CD8-positive, alpha-beta memory T cell (primary cell): Measurements from ENCODE around the gene FBXO47. TPM values are rescaled to one million over a fixed set of nuclear protein-coding genes. Genes with fewer than 3 reads are reported as not detected.

Experiments used
- CTCF ChIA-PET: fragments of 350-600 bp; sonication (Branson Sonifier 250); formaldehyde crosslinking; loops from one replicate; lab custom pipeline; 2021; ENCODE audit warnings: antibody characterized with exemption; lab: Charles Lee
- POLR2A ChIA-PET: fragments of 350-600 bp; sonication (Branson Sonifier 250); formaldehyde crosslinking; loops from one replicate; lab custom pipeline; 2021; ENCODE audit warnings: antibody characterized with exemption; lab: Charles Lee
- DNase-seq, 5 donors: peaks; one replicate each; pipeline versions ENCODE4 v3.0.0 to v3.0.0-alpha.2; 2020 to 2022; ENCODE audit warnings: mixed read lengths in 1 of 5
- H3K27ac ChIP-seq: one replicate; pipeline ENCODE4 v1.7.0; 2013; ENCODE audit warnings: low read depth, mild to moderate bottlenecking, low read length, moderate library complexity
- H3K27me3 ChIP-seq: 2 replicates; pipeline ENCODE4 v1.7.0; 2013; ENCODE audit warnings: low read length, mild to moderate bottlenecking; ENCODE audit not compliant: insufficient read depth, poor library complexity, severe bottlenecking
- H3K36me3 ChIP-seq: 2 replicates; pipeline ENCODE4 v1.7.0; 2013; ENCODE audit warnings: mild to moderate bottlenecking, low read length, moderate library complexity; ENCODE audit not compliant: insufficient read depth
- H3K4me1 ChIP-seq: 2 replicates; pipeline ENCODE4 v1.7.0; 2013; ENCODE audit warnings: mild to moderate bottlenecking, low read length, moderate library complexity; ENCODE audit not compliant: insufficient read depth
- H3K4me3 ChIP-seq: 2 replicates; pipeline ENCODE4 v1.7.0; 2013; ENCODE audit warnings: mild to moderate bottlenecking, low read length
- H3K9me3 ChIP-seq: 2 replicates; pipeline ENCODE4 v1.7.0; 2013; ENCODE audit warnings: mild to moderate bottlenecking, low read length
- H3K27ac Mint-ChIP-seq, 8 donors: one replicate each; pipeline ENCODE4 v1.8.0; 2020 to 2021; ENCODE audit warnings: mixed read lengths in 8 of 8, mild to moderate bottlenecking in 6 of 8, inconsistent platforms in 3 of 8, moderate library complexity in 3 of 8
- H3K27me3 Mint-ChIP-seq, 2 donors: one replicate each; pipeline ENCODE4 v1.8.0; 2020 to 2021; ENCODE audit warnings: mixed read lengths in 2 of 2, mild to moderate bottlenecking in 1 of 2, moderate library complexity in 1 of 2
- H3K36me3 Mint-ChIP-seq, 3 donors: one replicate each; pipeline ENCODE4 v1.8.0; 2020 to 2021; ENCODE audit warnings: mixed read lengths in 3 of 3, inconsistent platforms in 1 of 3, mild to moderate bottlenecking in 1 of 3
- H3K4me1 Mint-ChIP-seq, 3 donors: one replicate each; pipeline ENCODE4 v1.8.0; 2020 to 2021; ENCODE audit warnings: mixed read lengths in 3 of 3, inconsistent platforms in 1 of 3, mild to moderate bottlenecking in 1 of 3
- H3K4me3 Mint-ChIP-seq, 7 donors: one replicate each; pipeline ENCODE4 v1.8.0; 2020 to 2021; ENCODE audit warnings: mixed read lengths in 7 of 7, mild to moderate bottlenecking in 6 of 7, moderate library complexity in 4 of 7, inconsistent platforms in 2 of 7
- H3K9me3 Mint-ChIP-seq, 5 donors: one replicate each; pipeline ENCODE4 v1.8.0; 2020 to 2022; ENCODE audit warnings: mixed read lengths in 5 of 5, mild to moderate bottlenecking in 3 of 5, moderate library complexity in 2 of 5, inconsistent platforms in 1 of 5
- polyA plus RNA-seq: library from polyadenylated mRNA; unstranded; fragments of 300-500 nt; fragmentation: Illumina TruSeq; gene quantifications from one replicate; pipeline ENCODE4 v1.2.3, GENCODE V29; 2021
- total RNA-seq, 2 experiments: library from RNA; stranded (reverse); gene quantifications; one replicate each; pipeline ENCODE4 v1.2.3, GENCODE V29; 2021

Gene FBXO47
- total and polyA plus RNA-seq, 3 experiments from 2014 or later: not detected

GRCh38 chr17:38903404-38903803 lies 63.8 kb downstream of the FBXO47 start:
- Histone ChIP-seq H3K27me3 (no peaks in the 10 kb centered on the region), H3K4me1 (peaks cover 54% of the 10 kb centered on the region), H3K9me3 (no peaks in the 10 kb centered on the region), H3K36me3 (peaks cover 10% of the 10 kb centered on the region), H3K27ac (no peak overlapping the region), H3K4me3 (no peak overlapping the region)
- no peak for DNase-seq
- no peak overlapping the region for H3K4me3 Mint-ChIP-seq
- POLR2A ChIA-PET: no interaction called here
- H3K4me1 Mint-ChIP-seq: peaks cover 63 to 85% (median 72%) of the 10 kb centered on the region in 3 donors
- H3K27me3 Mint-ChIP-seq: no peaks in the 10 kb centered on the region
- CTCF ChIA-PET: interaction anchor here (1.6 to 7.3 kb wide), 2 partner anchors 14 to 33 kb away, joined by 3 to 73 read pairs; partner anchors contain the start of gene LASP1
- no peaks in the 10 kb centered on the region for H3K9me3 Mint-ChIP-seq
- peak overlapping the region; percentile 59 to 92 (median 81) for H3K27ac Mint-ChIP-seq
- H3K36me3 Mint-ChIP-seq: peaks cover 0 to 59% (median 12%) of the 10 kb centered on the region in 3 donors

GRCh38 chr17:38900978-38901656 lies 66.1 kb downstream of the FBXO47 start:
- H3K9me3 ChIP-seq: no peaks in the 10 kb centered on the region
- peak overlapping the region; percentile 63 to 90 (median 78) for H3K4me3 Mint-ChIP-seq
- H3K9me3 Mint-ChIP-seq: no peaks in the 10 kb centered on the region
- peaks cover 72% of the 10 kb centered on the region for H3K4me1 ChIP-seq
- peak in 4 of 5 donors; percentile 51 to 85 (median 64) for DNase-seq
- ChIA-PET CTCF (interaction anchor here (0.8 to 7.3 kb wide), 10 partner anchors 10 to 344 kb away, joined by 3 to 73 read pairs (median 4); partner anchors contain the start of genes LASP1, LASP1NB and RPL23), POLR2A (interaction anchor here (0.6 to 5.0 kb wide), 5 partner anchors 16 to 47 kb away, joined by 3 to 49 read pairs (median 7); partner anchors contain the start of genes LASP1 and RPL23)
- H3K27ac Mint-ChIP-seq: peak overlapping the region; percentile 78 to 98 (median 95)
- H3K4me3 ChIP-seq: no peak overlapping the region
- peaks cover 72 to 87% (median 82%) of the 10 kb centered on the region in 3 donors for H3K4me1 Mint-ChIP-seq
- no peaks in the 10 kb centered on the region for H3K27me3 Mint-ChIP-seq
- H3K36me3 ChIP-seq: peaks cover 22% of the 10 kb centered on the region
- no peak overlapping the region for H3K27ac ChIP-seq
- H3K27me3 ChIP-seq: no peaks in the 10 kb centered on the region
- peaks cover 0 to 61% (median 12%) of the 10 kb centered on the region in 3 donors for H3K36me3 Mint-ChIP-seq

- POLR2A ChIA-PET: interaction anchor here (0.5 to 5.0 kb wide), 7 partner anchors 8 to 705 kb away, joined by 3 to 49 read pairs (median 4); partner anchors contain the start of gene LASP1
- Histone ChIP-seq H3K4me3 (peak overlapping the region; percentile 60), H3K4me1 (peaks cover 79% of the 10 kb centered on the region), H3K36me3 (peaks cover 23% of the 10 kb centered on the region), H3K27ac (peak overlapping the region; percentile 66), H3K9me3 (no peaks in the 10 kb centered on the region), H3K27me3 (no peaks in the 10 kb centered on the region)
- H3K4me3 Mint-ChIP-seq: peak overlapping the region; percentile 51 to 92 (median 77)
- peaks cover 70 to 80% (median 76%) of the 10 kb centered on the region in 3 donors for H3K4me1 Mint-ChIP-seq
- CTCF ChIA-PET: interaction anchor here (0.7 to 7.3 kb wide), 9 partner anchors 8 to 275 kb away, joined by 3 to 73 read pairs (median 5); partner anchors contain the start of genes LASP1, LASP1NB and RPL23
- no peaks in the 10 kb centered on the region for H3K27me3 Mint-ChIP-seq
- no peak for DNase-seq
- H3K36me3 Mint-ChIP-seq: peaks cover 0 to 53% (median 7%) of the 10 kb centered on the region in 3 donors
- peak overlapping the region; percentile 93 to 99 (median 96) for H3K27ac Mint-ChIP-seq
- no peaks in the 10 kb centered on the region for H3K9me3 Mint-ChIP-seq
Observed at GRCh38 chr17:38899421-38899820, 67.8 kb downstream of the FBXO47 start.

- Mint-ChIP-seq H3K4me3 (peak overlapping the region; percentile 51 to 92 (median 77)), H3K27me3 (no peaks in the 10 kb centered on the region), H3K27ac (peak overlapping the region; percentile 93 to 99 (median 96)), H3K36me3 (peaks cover 0 to 54% (median 7%) of the 10 kb centered on the region in 3 donors), H3K9me3 (no peaks in the 10 kb centered on the region), H3K4me1 (peaks cover 72 to 81% (median 78%) of the 10 kb centered on the region in 3 donors)
- CTCF ChIA-PET: interaction anchor here (0.7 to 7.3 kb wide), 11 partner anchors 8 to 276 kb away, joined by 3 to 73 read pairs (median 5); partner anchors contain the start of genes LASP1, LASP1NB and RPL23
- Histone ChIP-seq H3K4me3 (peak overlapping the region; percentile 60), H3K27me3 (no peaks in the 10 kb centered on the region), H3K4me1 (peaks cover 84% of the 10 kb centered on the region), H3K27ac (peak overlapping the region; percentile 66), H3K36me3 (peaks cover 27% of the 10 kb centered on the region), H3K9me3 (no peaks in the 10 kb centered on the region)
- peak; percentile 73 to 92 (median 84) for DNase-seq
- POLR2A ChIA-PET: interaction anchor here (0.5 to 5.0 kb wide), 10 partner anchors 9 to 706 kb away, joined by 3 to 49 read pairs (median 4); partner anchors contain the start of genes LASP1, RPL19 and RPL23
Observed at GRCh38 chr17:38898812-38899348, 68.3 kb downstream of the FBXO47 start.

- peak overlapping the region; percentile 51 to 92 (median 77) for H3K4me3 Mint-ChIP-seq
- Histone ChIP-seq H3K9me3 (no peaks in the 10 kb centered on the region), H3K4me1 (peaks cover 86% of the 10 kb centered on the region), H3K27me3 (no peaks in the 10 kb centered on the region), H3K4me3 (peak overlapping the region; percentile 60), H3K27ac (peak overlapping the region; percentile 66), H3K36me3 (peaks cover 21% of the 10 kb centered on the region)
- no peaks in the 10 kb centered on the region for H3K9me3 Mint-ChIP-seq
- peaks cover 73 to 81% (median 78%) of the 10 kb centered on the region in 3 donors for H3K4me1 Mint-ChIP-seq
- peak overlapping the region; percentile 93 to 99 (median 96) for H3K27ac Mint-ChIP-seq
- DNase-seq: peak in 1 of 5 donors; percentile 51
- peaks cover 0 to 51% (median 7%) of the 10 kb centered on the region in 3 donors for H3K36me3 Mint-ChIP-seq
- no peaks in the 10 kb centered on the region for H3K27me3 Mint-ChIP-seq
- POLR2A ChIA-PET: interaction anchor here (0.6 to 5.0 kb wide), 14 partner anchors 9 to 302 kb away, joined by 3 to 49 read pairs (median 3); partner anchors contain the start of genes LASP1, RPL19 and RPL23
- CTCF ChIA-PET: interaction anchor here (1.0 to 7.3 kb wide), 10 partner anchors 13 to 277 kb away, joined by 3 to 73 read pairs (median 6); partner anchors contain the start of genes LASP1 and LASP1NB
Observed at GRCh38 chr17:38898291-38898679, 68.9 kb downstream of the FBXO47 start.

GRCh38 chr17:38897671-38898290 lies 69.4 kb downstream of the FBXO47 start:
- DNase-seq: no peak
- Histone ChIP-seq H3K36me3 (peaks cover 17% of the 10 kb centered on the region), H3K9me3 (no peaks in the 10 kb centered on the region), H3K4me3 (peak overlapping the region; percentile 60), H3K4me1 (peaks cover 86% of the 10 kb centered on the region), H3K27ac (peak overlapping the region; percentile 66), H3K27me3 (no peaks in the 10 kb centered on the region)
- H3K4me3 Mint-ChIP-seq: peak overlapping the region; percentile 51 to 92 (median 77)
- peaks cover 0 to 50% (median 4%) of the 10 kb centered on the region in 3 donors for H3K36me3 Mint-ChIP-seq
- no peaks in the 10 kb centered on the region for H3K27me3 Mint-ChIP-seq
- peak overlapping the region; percentile 93 to 99 (median 96) for H3K27ac Mint-ChIP-seq
- POLR2A ChIA-PET: interaction anchor here (0.6 to 5.0 kb wide), 12 partner anchors 10 to 267 kb away, joined by 3 to 49 read pairs (median 4); partner anchors contain the start of genes LASP1 and RPL23
- CTCF ChIA-PET: interaction anchor here (0.6 to 7.3 kb wide), 11 partner anchors 13 to 277 kb away, joined by 3 to 73 read pairs (median 5); partner anchors contain the start of genes LASP1 and LASP1NB
- H3K9me3 Mint-ChIP-seq: no peaks in the 10 kb centered on the region
- peaks cover 73 to 81% (median 78%) of the 10 kb centered on the region in 3 donors for H3K4me1 Mint-ChIP-seq

- Mint-ChIP-seq H3K4me1 (peaks cover 76 to 83% (median 83%) of the 10 kb centered on the region in 3 donors), H3K36me3 (peaks cover 0 to 54% (median 4%) of the 10 kb centered on the region in 3 donors), H3K27me3 (no peaks in the 10 kb centered on the region), H3K27ac (peak overlapping the region; percentile 93 to 99 (median 96)), H3K4me3 (peak overlapping the region in 4 of 7 donors; percentile 20 to 85 (median 80)), H3K9me3 (no peaks in the 10 kb centered on the region)
- DNase-seq: no peak
- POLR2A ChIA-PET: interaction anchor here (0.6 to 5.0 kb wide), 4 partner anchors 11 to 268 kb away, joined by 3 to 49 read pairs (median 6); partner anchors contain the start of gene LASP1
- peak overlapping the region; percentile 60 for H3K4me3 ChIP-seq
- no peaks in the 10 kb centered on the region for H3K27me3 ChIP-seq
- CTCF ChIA-PET: interaction anchor here (0.6 to 7.3 kb wide), 7 partner anchors 12 to 278 kb away, joined by 3 to 73 read pairs (median 7); partner anchors contain the start of genes LASP1 and LASP1NB
- no peak overlapping the region for H3K27ac ChIP-seq
- H3K4me1 ChIP-seq: peaks cover 88% of the 10 kb centered on the region
- H3K9me3 ChIP-seq: no peaks in the 10 kb centered on the region
- peaks cover 17% of the 10 kb centered on the region for H3K36me3 ChIP-seq
Observed at GRCh38 chr17:38897176-38897575, 70.0 kb downstream of the FBXO47 start.
